A549 treated with Hydrocortisone at 1 μM for 4 hours (cell line): ENCODE results near the gene CREBRF. TPM values are rescaled to one million over a fixed set of nuclear protein-coding genes. Genes with fewer than 3 reads are reported as not detected.

ENCODE experiments used
- total RNA-seq: library from RNA; stranded (reverse); fragments of 200-300 nt; extraction: Qiagen RNA extraction; gene quantifications from 5 replicates; pipeline ENCODE4 v1.2.3, GENCODE V29; 2022

Gene CREBRF
- total RNA-seq: 1.7 to 3.6 TPM (median 2.6 TPM) in 5 replicates

GRCh38 chr5:173055983-173056782, at the start of gene CREBRF:
Gene CREBRF, plus strand, starts transcription at chr5:173056352. Its CDS starts 24,424 bp downstream, at chr5:173080776.

GRCh38 chr5:173144200-173145176, 88.3 kb downstream of the CREBRF start, which contains the start of gene BNIP1:
Gene BNIP1, plus strand, starts transcription at chr5:173144531. Its CDS starts 15 bp downstream, at chr5:173144546.

Other genes starting within 250 kb of the CREBRF start
- 286 to 372 TPM (median 335 TPM) in 5 replicates for gene ERGIC1, start 222.1 kb upstream of the CREBRF start, total RNA-seq
- gene RPL26L1, start 96.9 kb upstream of the CREBRF start, total RNA-seq: 114 to 133 TPM (median 122 TPM) in 5 replicates
- 244 to 433 TPM (median 383 TPM) in 5 replicates for gene ATP6V0E1, start 72.6 kb upstream of the CREBRF start, total RNA-seq
- 15.5 to 18.1 TPM (median 16.4 TPM) in 5 replicates for gene BNIP1, start 88.2 kb downstream of the CREBRF start, total RNA-seq
- 10.7 to 15.8 TPM (median 13.4 TPM) in 5 replicates for gene NKX2-5, start 178.9 kb downstream of the CREBRF start, total RNA-seq